CD14-positive monocyte (primary cell): Measurements from ENCODE around the gene TNFAIP8. TPM values are rescaled to one million over a fixed set of nuclear protein-coding genes. Genes with fewer than 3 reads are reported as not detected.

ENCODE experiments used
- DNase-seq, 3 donors: peaks; one replicate each; pipeline ENCODE4 v3.0.0-alpha.2; 2011 to 2022
- H2AFZ ChIP-seq: 2 replicates; pipeline ENCODE4 v1.6.0; 2012; ENCODE audit warnings: mild to moderate bottlenecking, low read depth, low read length, inconsistent platforms; ENCODE audit not compliant: insufficient read depth, poor library complexity, severe bottlenecking
- H3K27ac ChIP-seq, 2 donors: 1 replicate in 1 of 2; 2 replicates in 1 of 2; pipeline ENCODE4 v1.5.1; 2012 to 2013; ENCODE audit warnings: low read length in 2 of 2, control low read depth in 1 of 2, inconsistent platforms in 1 of 2, low read depth in 1 of 2, mild to moderate bottlenecking in 1 of 2
- H3K27me3 ChIP-seq, 2 donors: one replicate each; pipeline versions ENCODE4 v1.6.0 to v1.6.1; 2011 to 2013; ENCODE audit warnings: low read length in 2 of 2; ENCODE audit not compliant: control insufficient read depth in 2 of 2, insufficient read depth in 2 of 2
- H3K36me3 ChIP-seq, 2 donors: replicated peaks in 1 of 2; 1 replicate in 1 of 2; 2 replicates in 1 of 2; pipeline versions ENCODE4 v1.5.1 to v1.6.1; 2012 to 2013; ENCODE audit warnings: low read length in 2 of 2, control low read depth in 1 of 2, inconsistent platforms in 1 of 2, mild to moderate bottlenecking in 1 of 2; ENCODE audit not compliant: insufficient read depth in 2 of 2, control insufficient read depth in 1 of 2
- H3K4me1 ChIP-seq, 2 donors: 1 replicate in 1 of 2; 2 replicates in 1 of 2; pipeline versions ENCODE4 v1.5.1 to v1.6.1; 2012 to 2013; ENCODE audit warnings: low read length in 2 of 2, control low read depth in 1 of 2, inconsistent platforms in 1 of 2, mild to moderate bottlenecking in 1 of 2, moderate library complexity in 1 of 2; ENCODE audit not compliant: insufficient read depth in 2 of 2, control insufficient read depth in 1 of 2
- H3K4me2 ChIP-seq: replicated peaks from 2 replicates; pipeline ENCODE3; 2012; ENCODE audit warnings: low read length, moderate library complexity, mild to moderate bottlenecking; ENCODE audit not compliant: poor library complexity, severe bottlenecking; ENCODE audit errors: extremely low read depth
- H3K4me3 ChIP-seq, 3 experiments: fragments of 200-600 bp in 1 of 3; sonication (generic) in 1 of 3; replicated peaks in 1 of 3; 1 replicate in 2 of 3; 2 replicates in 1 of 3; pipeline ENCODE4 v1.5.1; 2011 to 2013; ENCODE audit warnings: low read length in 3 of 3, mild to moderate bottlenecking in 3 of 3, control low read depth in 2 of 3, low read depth in 2 of 3, inconsistent platforms in 1 of 3, moderate library complexity in 1 of 3
- H3K79me2 ChIP-seq: 2 replicates; pipeline ENCODE4 v1.6.0; 2012; ENCODE audit warnings: mild to moderate bottlenecking, control low read depth, inconsistent platforms, low read length, moderate library complexity; ENCODE audit not compliant: insufficient read depth
- H3K9ac ChIP-seq: 2 replicates; pipeline ENCODE4 v1.6.0; 2017; ENCODE audit warnings: low read length, mild to moderate bottlenecking; ENCODE audit not compliant: insufficient read depth, poor library complexity, severe bottlenecking
- H3K9me3 ChIP-seq, 2 donors: replicated peaks in 1 of 2; 1 replicate in 1 of 2; 2 replicates in 1 of 2; pipeline versions ENCODE4 v1.5.1 to v1.6.1; 2012 to 2013; ENCODE audit warnings: low read length in 2 of 2, control low read depth in 1 of 2; ENCODE audit not compliant: control insufficient read depth in 1 of 2, insufficient read depth in 1 of 2
- H4K20me1 ChIP-seq: 2 replicates; pipeline ENCODE4 v1.6.0; 2012; ENCODE audit warnings: mild to moderate bottlenecking, low read length, control low read depth, moderate library complexity; ENCODE audit not compliant: insufficient read depth
- H3K27ac Mint-ChIP-seq, 7 donors: one replicate each; pipeline ENCODE4 v1.8.0; 2020; ENCODE audit warnings: mild to moderate bottlenecking in 7 of 7, mixed read lengths in 7 of 7, moderate library complexity in 6 of 7, inconsistent platforms in 2 of 7
- H3K27me3 Mint-ChIP-seq, 3 donors: one replicate each; pipeline ENCODE4 v1.8.0; 2021 to 2022; ENCODE audit warnings: low read depth in 3 of 3, mild to moderate bottlenecking in 3 of 3, mixed read lengths in 3 of 3, moderate library complexity in 3 of 3, inconsistent platforms in 1 of 3
- H3K36me3 Mint-ChIP-seq, 2 donors: one replicate each; pipeline ENCODE4 v1.8.0; 2020; ENCODE audit warnings: mixed read lengths in 2 of 2, inconsistent platforms in 1 of 2, mild to moderate bottlenecking in 1 of 2
- H3K4me1 Mint-ChIP-seq: one replicate; pipeline ENCODE4 v1.8.0; 2020; ENCODE audit warnings: mild to moderate bottlenecking, mixed read lengths
- H3K4me3 Mint-ChIP-seq, 2 donors: one replicate each; pipeline ENCODE4 v1.8.0; 2020; ENCODE audit warnings: mild to moderate bottlenecking in 2 of 2, mixed read lengths in 2 of 2, moderate library complexity in 1 of 2
- H3K9me3 Mint-ChIP-seq, 7 donors: one replicate each; pipeline ENCODE4 v1.8.0; 2020 to 2022; ENCODE audit warnings: mixed read lengths in 7 of 7, mild to moderate bottlenecking in 6 of 7, moderate library complexity in 6 of 7, inconsistent platforms in 2 of 7
- WGBS: methylation state at CpG from one replicate; pipeline ENCODE4 v1.1.5; 2013; ENCODE audit warnings: missing lambda C conversion rate; ENCODE audit not compliant: insufficient coverage; 5-methylcytosine and 5-hydroxymethylcytosine counted together
- intact Hi-C, 2 donors: fragments of 100-400 bp; cut with micrococcal nuclease; formaldehyde crosslinking; loops; one replicate each; pipeline versions ENCODE4 v1.15.0 to v1.15.1; 2023
- polyA plus RNA-seq, 3 donors: library from polyadenylated mRNA; depleted of rRNA in 1 of 3; unstranded in 2 of 3; stranded (reverse) in 1 of 3; fragments of 300-500 nt in 2 of 3; fragments of >200 nt in 1 of 3; fragmentation: Illumina TruSeq in 2 of 3; gene quantifications; 1 replicate in 2 of 3; 2 replicates in 1 of 3; pipeline ENCODE4 v1.2.3, GENCODE V29; 2012 to 2021
- TF ChIP-seq, protein P1 (sequence below): fragments of 200-600 bp; IDR thresholded peaks from one replicate; pipeline ENCODE4 v1.8.0; 2022; ENCODE audit warnings: antibody characterized with exemption, mild to moderate bottlenecking

TNFAIP8 gene
- polyA plus RNA-seq, 3 donors, result 20.6 to 55.5 (median 47.0) TPM

DNA sequence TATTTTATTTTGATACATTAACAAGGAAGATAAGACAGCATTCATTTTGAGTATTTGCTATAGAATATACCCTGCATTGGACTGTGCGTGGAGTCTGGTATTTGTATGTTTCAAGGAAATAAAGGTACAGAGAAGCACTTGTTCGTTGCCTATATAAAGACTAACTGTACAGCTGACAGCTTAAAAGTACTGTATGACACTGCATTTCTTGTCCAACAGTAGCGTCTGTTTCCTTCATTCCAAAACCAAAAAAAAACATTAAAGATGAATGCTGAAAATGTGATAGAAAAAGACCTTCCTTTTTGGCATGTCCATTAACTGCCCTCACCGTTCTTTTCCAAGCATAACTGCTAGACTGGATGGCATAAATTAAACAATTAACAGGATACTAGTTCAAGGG lies 15.3 kb downstream of the TNFAIP8 start:
- peaks cover 100% of the 10 kb centered on the region for H3K79me2 ChIP-seq

DNA sequence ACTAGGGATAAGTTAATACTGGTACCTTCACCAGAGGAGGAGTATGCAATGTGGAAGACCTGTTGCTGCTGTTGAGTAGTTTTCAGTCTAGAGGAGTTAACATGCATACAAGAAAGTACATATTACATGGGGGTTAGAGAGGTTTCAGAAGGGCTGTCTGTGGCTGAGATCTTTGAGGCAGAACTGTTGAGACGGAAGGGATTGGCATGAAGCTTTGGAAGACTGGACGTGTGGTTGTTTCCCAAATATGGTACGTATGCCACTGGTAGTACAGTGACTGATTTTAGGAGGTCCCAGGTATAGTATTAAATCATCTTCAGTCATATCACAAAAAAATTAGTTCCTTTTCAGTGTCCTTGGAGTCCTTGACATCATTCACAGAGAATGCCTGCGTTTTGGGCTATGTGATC lies 17.6 kb downstream of the TNFAIP8 start:
- Histone ChIP-seq H3K4me1 (peaks cover 3 to 12% of the 10 kb centered on the region in 2 donors), H3K9me3 (no peaks in the 10 kb centered on the region), H4K20me1 (peaks cover 100% of the 10 kb centered on the region), H3K9ac (no peak overlapping the region), H3K79me2 (peaks cover 100% of the 10 kb centered on the region), H3K4me3 (no peak overlapping the region), H3K27ac (peak overlapping the region in 1 of 2 donors; percentile 21), H3K27me3 (no peaks in the 10 kb centered on the region), H3K4me2 (no peak overlapping the region), H2AFZ (no peak overlapping the region), H3K36me3 (peaks cover 6 to 19% of the 10 kb centered on the region in 2 donors)
- Mint-ChIP-seq H3K4me1 (peaks cover 31% of the 10 kb centered on the region), H3K27me3 (no peaks in the 10 kb centered on the region), H3K36me3 (peaks cover 12 to 30% of the 10 kb centered on the region in 2 donors), H3K9me3 (no peaks in the 10 kb centered on the region), H3K27ac (peak overlapping the region in 2 of 7 donors; percentile 1 to 48), H3K4me3 (no peak overlapping the region)
- 88% methylated on average over 1 of the region's 4 CpGs for WGBS
- TF ChIP-seq, protein P1, sequence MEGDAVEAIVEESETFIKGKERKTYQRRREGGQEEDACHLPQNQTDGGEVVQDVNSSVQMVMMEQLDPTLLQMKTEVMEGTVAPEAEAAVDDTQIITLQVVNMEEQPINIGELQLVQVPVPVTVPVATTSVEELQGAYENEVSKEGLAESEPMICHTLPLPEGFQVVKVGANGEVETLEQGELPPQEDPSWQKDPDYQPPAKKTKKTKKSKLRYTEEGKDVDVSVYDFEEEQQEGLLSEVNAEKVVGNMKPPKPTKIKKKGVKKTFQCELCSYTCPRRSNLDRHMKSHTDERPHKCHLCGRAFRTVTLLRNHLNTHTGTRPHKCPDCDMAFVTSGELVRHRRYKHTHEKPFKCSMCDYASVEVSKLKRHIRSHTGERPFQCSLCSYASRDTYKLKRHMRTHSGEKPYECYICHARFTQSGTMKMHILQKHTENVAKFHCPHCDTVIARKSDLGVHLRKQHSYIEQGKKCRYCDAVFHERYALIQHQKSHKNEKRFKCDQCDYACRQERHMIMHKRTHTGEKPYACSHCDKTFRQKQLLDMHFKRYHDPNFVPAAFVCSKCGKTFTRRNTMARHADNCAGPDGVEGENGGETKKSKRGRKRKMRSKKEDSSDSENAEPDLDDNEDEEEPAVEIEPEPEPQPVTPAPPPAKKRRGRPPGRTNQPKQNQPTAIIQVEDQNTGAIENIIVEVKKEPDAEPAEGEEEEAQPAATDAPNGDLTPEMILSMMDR, result no peak
- intact Hi-C loops, result no loop called here
- no peak for DNase-seq

More for the DNA sequence above, 15.3 kb downstream of the TNFAIP8 start:
- Histone ChIP-seq H3K4me2 (no peak overlapping the region), H3K4me1 (peaks cover 15 to 34% of the 10 kb centered on the region in 2 donors), H3K27ac (peak overlapping the region in 1 of 2 donors; percentile 70), H3K4me3 (no peak overlapping the region), H2AFZ (no peak overlapping the region), H3K27me3 (no peaks in the 10 kb centered on the region), H3K9me3 (no peaks in the 10 kb centered on the region), H3K36me3 (peaks cover 2 to 8% of the 10 kb centered on the region in 2 donors), H4K20me1 (peaks cover 100% of the 10 kb centered on the region), H3K9ac (no peak overlapping the region)
- TF ChIP-seq, protein P1, result no peak
- Mint-ChIP-seq H3K36me3 (peaks cover 13 to 38% of the 10 kb centered on the region in 2 donors), H3K9me3 (no peaks in the 10 kb centered on the region), H3K4me3 (no peak overlapping the region), H3K27me3 (no peaks in the 10 kb centered on the region), H3K4me1 (peaks cover 47% of the 10 kb centered on the region), H3K27ac (peak overlapping the region in 1 of 7 donors; percentile 69)
- DNase-seq, result no peak
- WGBS, result no CpG with 5 or more reads among the region's 4 CpGs
- intact Hi-C loops, result no loop called here
